SK-N-MC (cell line): ENCODE data around the gene NFIX.

Experiments used
- FOXP2 ChIP-seq: optimal IDR thresholded peaks from 2 replicates; pipeline ENCODE3; 2011; ENCODE audit warnings: mild to moderate bottlenecking, moderate library complexity; ENCODE audit not compliant: insufficient read depth; ENCODE audit errors: extremely low read length, control extremely low read depth
- POLR2AphosphoS5 ChIP-seq: IDR thresholded peaks from 2 replicates; pipeline ENCODE4 v1.6.1; 2012; ENCODE audit warnings: mild to moderate bottlenecking, low read depth, low read length, borderline replicate concordance

- no peak for TF ChIP-seq FOXP2
- no peak for TF ChIP-seq POLR2AphosphoS5
Observed at GRCh38 chr19:13008926-13009787, 13.9 kb downstream of the NFIX start.
